ENCODE results near the gene FLNC. TPM values are rescaled to one million over a fixed set of nuclear protein-coding genes. Genes with fewer than 3 reads are reported as not detected.

FLNC gene
- total and polyA plus RNA-seq, 2 donors (not counting 1 experiment from before 2014, with no cell fraction given): 0.01 TPM; not detected in 1

DNA sequence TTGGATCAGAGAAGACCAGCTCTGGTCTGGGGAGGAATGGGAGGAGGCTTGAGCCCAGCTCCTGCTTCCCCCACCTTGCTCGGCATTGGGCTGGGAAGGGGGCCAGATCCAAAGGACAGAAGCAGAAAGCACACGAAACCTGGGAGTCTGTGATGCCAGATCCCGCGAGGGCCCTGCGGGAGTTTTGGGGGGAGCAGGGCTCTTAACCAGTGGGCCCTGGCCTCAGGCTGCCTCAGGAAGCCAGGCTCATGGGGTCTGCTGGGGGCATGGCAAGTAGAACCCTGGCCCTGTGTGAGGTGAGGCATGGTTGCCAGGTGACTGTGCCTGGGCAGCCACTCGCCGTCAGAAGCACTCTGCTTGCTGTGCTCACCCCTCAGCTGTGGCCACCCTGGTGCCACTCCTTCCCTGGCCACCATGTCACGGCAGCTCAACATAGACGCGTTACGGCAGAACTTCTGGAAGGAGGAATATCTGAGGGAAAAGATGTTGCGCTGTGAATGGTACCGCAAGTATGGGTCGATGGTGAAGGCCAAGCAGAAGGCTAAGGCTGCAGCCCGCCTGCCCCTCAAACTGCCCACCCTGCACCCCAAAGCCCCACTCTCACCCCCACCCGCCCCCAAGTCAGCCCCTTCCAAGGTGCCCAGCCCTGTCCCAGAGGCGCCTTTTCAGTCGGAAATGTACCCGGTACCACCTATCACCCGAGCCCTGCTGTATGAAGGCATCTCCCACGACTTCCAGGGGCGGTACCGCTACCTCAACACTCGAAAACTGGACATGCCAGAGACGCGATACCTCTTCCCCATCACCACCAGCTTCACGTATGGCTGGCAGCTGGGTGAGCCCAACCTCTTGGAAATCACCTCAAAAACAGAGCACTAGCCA, 36.0 kb downstream of the FLNC start:
- no peak overlapping the region for H2AFZ ChIP-seq (ENCODE audit: insufficient read depth, low read depth, low read length, poor library complexity, severe bottlenecking)
- Mint-ChIP-seq H3K27me3 (peaks cover 7% of the 10 kb centered on the region), H3K4me1 (peaks cover 54% of the 10 kb centered on the region), H3K9me3 (ENCODE audit: insufficient read depth) (no peaks in the 10 kb centered on the region), H3K4me3 (no peak overlapping the region), H3K27ac (no peak overlapping the region)
- TF ChIP-seq, protein P1, sequence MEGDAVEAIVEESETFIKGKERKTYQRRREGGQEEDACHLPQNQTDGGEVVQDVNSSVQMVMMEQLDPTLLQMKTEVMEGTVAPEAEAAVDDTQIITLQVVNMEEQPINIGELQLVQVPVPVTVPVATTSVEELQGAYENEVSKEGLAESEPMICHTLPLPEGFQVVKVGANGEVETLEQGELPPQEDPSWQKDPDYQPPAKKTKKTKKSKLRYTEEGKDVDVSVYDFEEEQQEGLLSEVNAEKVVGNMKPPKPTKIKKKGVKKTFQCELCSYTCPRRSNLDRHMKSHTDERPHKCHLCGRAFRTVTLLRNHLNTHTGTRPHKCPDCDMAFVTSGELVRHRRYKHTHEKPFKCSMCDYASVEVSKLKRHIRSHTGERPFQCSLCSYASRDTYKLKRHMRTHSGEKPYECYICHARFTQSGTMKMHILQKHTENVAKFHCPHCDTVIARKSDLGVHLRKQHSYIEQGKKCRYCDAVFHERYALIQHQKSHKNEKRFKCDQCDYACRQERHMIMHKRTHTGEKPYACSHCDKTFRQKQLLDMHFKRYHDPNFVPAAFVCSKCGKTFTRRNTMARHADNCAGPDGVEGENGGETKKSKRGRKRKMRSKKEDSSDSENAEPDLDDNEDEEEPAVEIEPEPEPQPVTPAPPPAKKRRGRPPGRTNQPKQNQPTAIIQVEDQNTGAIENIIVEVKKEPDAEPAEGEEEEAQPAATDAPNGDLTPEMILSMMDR (IDR thresholded peaks at IDR 0.05): no peak
- TF ChIP-seq EZH2 (IDR thresholded peaks at IDR 0.05; ENCODE audit: borderline replicate concordance, insufficient read depth, low read depth, low read length, poor library complexity, severe bottlenecking): no peak
- peaks cover 37% of the 10 kb centered on the region for H3K79me2 ChIP-seq (ENCODE audit: control insufficient read depth, insufficient read depth, low read length)
- peaks cover 0 to 18% of the 10 kb centered on the region in 2 experiments for H3K36me3 ChIP-seq (replicated peaks in 1 of 2; ENCODE audit: control extremely low read depth in 1 of 2, control insufficient read depth in 1 of 2, extremely low read depth in 1 of 2, insufficient read depth in 2 of 2, low read length in 1 of 2)
- peaks cover 43% of the 10 kb centered on the region for H4K20me1 ChIP-seq (ENCODE audit: control insufficient read depth, insufficient read depth, low read length, poor library complexity, severe bottlenecking)
- peaks cover 0 to 14% (median 5%) of the 10 kb centered on the region in 4 experiments for H3K27me3 ChIP-seq (replicated peaks in 1 of 4; ENCODE audit: control extremely low read depth in 1 of 4, control insufficient read depth in 3 of 4, insufficient read depth in 4 of 4, low read length in 3 of 4)
- H3K4me1 ChIP-seq (ENCODE audit: control insufficient read depth in 2 of 2, insufficient read depth in 2 of 2, low read length in 2 of 2): peaks cover 25 to 34% of the 10 kb centered on the region in 2 donors
- H3K9me3 ChIP-seq (ENCODE audit: control extremely low read depth in 1 of 3, control insufficient read depth in 2 of 3, insufficient read depth in 1 of 3, low read length in 2 of 3): no peaks in the 10 kb centered on the region
- DNase-seq (no peak), ATAC-seq (ENCODE audit: low read depth) (no peak)
- no peak overlapping the region for H3K4me3 ChIP-seq (ENCODE audit: control extremely low read depth in 1 of 5, extremely low read depth in 1 of 5, insufficient read depth in 1 of 5, low read depth in 2 of 5, low read length in 4 of 5)
- CTCF ChIA-PET: interaction anchor here (1.1 kb wide), 1 partner anchor 17 kb away, joined by 7 read pairs; no protein-coding TSS in a partner anchor
- no peak overlapping the region for H3K4me2 ChIP-seq (replicated peaks; ENCODE audit: low read depth, low read length, poor library complexity, severe bottlenecking)
- no peak overlapping the region for H3K9ac ChIP-seq (ENCODE audit: low read length)
- POLR2A ChIA-PET: interaction anchor here (0.6 kb wide), 1 partner anchor 29 kb away, joined by 10 read pairs; no protein-coding TSS in a partner anchor
- WGBS (ENCODE audit: insufficient coverage): over 99% methylated on average over 18 of the region's 27 CpGs
- intact Hi-C loops (cut with micrococcal nuclease): no loop called here
- no peak overlapping the region for H3K27ac ChIP-seq (ENCODE audit: low read length in 2 of 2)

DNA sequence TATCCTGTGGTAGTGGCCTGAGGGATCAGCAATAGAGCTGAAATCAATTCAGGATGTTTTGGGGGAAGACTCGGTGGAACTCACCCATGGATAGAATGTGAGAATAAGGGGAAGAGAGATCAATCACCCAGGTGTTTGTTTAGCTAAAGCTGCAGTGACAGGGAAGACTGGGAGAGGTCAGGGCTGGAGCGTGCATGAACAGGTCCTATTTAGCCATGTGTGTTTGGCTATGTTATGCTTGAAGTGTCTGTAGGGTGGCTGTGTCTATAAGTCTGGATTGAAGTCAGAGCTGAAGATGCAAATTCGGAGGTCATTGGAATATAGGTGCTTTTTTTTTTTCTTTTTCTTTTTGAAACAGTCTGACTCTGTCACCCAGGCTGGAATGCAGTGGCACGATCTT, 37.0 kb downstream of the FLNC start:
- intact Hi-C loops (cut with micrococcal nuclease): no loop called here
- Histone ChIP-seq H2AFZ (ENCODE audit: insufficient read depth, low read depth, low read length, poor library complexity, severe bottlenecking) (no peak overlapping the region), H3K27ac (ENCODE audit: low read length in 2 of 2) (no peak overlapping the region), H3K79me2 (ENCODE audit: control insufficient read depth, insufficient read depth, low read length) (peaks cover 37% of the 10 kb centered on the region), H3K4me2 (replicated peaks; ENCODE audit: low read depth, low read length, poor library complexity, severe bottlenecking) (no peak overlapping the region), H4K20me1 (ENCODE audit: control insufficient read depth, insufficient read depth, low read length, poor library complexity, severe bottlenecking) (peaks cover 43% of the 10 kb centered on the region), H3K9ac (ENCODE audit: low read length) (no peak overlapping the region), H3K36me3 (replicated peaks in 1 of 2; ENCODE audit: control extremely low read depth in 1 of 2, control insufficient read depth in 1 of 2, extremely low read depth in 1 of 2, insufficient read depth in 2 of 2, low read length in 1 of 2) (peaks cover 0 to 18% of the 10 kb centered on the region in 2 experiments), H3K27me3 (replicated peaks in 1 of 4; ENCODE audit: control extremely low read depth in 1 of 4, control insufficient read depth in 3 of 4, insufficient read depth in 4 of 4, low read length in 3 of 4) (peaks cover 0 to 14% (median 5%) of the 10 kb centered on the region in 4 experiments), H3K9me3 (ENCODE audit: control extremely low read depth in 1 of 3, control insufficient read depth in 2 of 3, insufficient read depth in 1 of 3, low read length in 2 of 3) (no peaks in the 10 kb centered on the region), H3K4me3 (ENCODE audit: control extremely low read depth in 1 of 5, extremely low read depth in 1 of 5, insufficient read depth in 1 of 5, low read depth in 2 of 5, low read length in 4 of 5) (no peak overlapping the region), H3K4me1 (ENCODE audit: control insufficient read depth in 2 of 2, insufficient read depth in 2 of 2, low read length in 2 of 2) (peaks cover 23 to 31% of the 10 kb centered on the region in 2 donors)
- ATAC-seq (ENCODE audit: low read depth) (no peak), DNase-seq (no peak)
- CTCF ChIA-PET: interaction anchor here (1.1 kb wide), 1 partner anchor 16 kb away, joined by 7 read pairs; no protein-coding TSS in a partner anchor
- H3K27ac Mint-ChIP-seq: no peak overlapping the region
- TF ChIP-seq, protein P1 (IDR thresholded peaks at IDR 0.05): no peak
- TF ChIP-seq EZH2 (IDR thresholded peaks at IDR 0.05; ENCODE audit: borderline replicate concordance, insufficient read depth, low read depth, low read length, poor library complexity, severe bottlenecking): no peak
- no peaks in the 10 kb centered on the region for H3K9me3 Mint-ChIP-seq (ENCODE audit: insufficient read depth)
- POLR2A ChIA-PET: interaction anchor here (0.6 kb wide), 1 partner anchor 222 kb away, joined by 4 read pairs; no protein-coding TSS in a partner anchor
- peaks cover 7% of the 10 kb centered on the region for H3K27me3 Mint-ChIP-seq
- H3K4me3 Mint-ChIP-seq: no peak overlapping the region
- peaks cover 52% of the 10 kb centered on the region for H3K4me1 Mint-ChIP-seq
- 95% methylated on average over 4 of the region's 4 CpGs for WGBS (ENCODE audit: insufficient coverage)

Measured in B cell (primary cell).